ENCODE results near the gene ARHGAP19.

The ARHGAP19 gene

DNA sequence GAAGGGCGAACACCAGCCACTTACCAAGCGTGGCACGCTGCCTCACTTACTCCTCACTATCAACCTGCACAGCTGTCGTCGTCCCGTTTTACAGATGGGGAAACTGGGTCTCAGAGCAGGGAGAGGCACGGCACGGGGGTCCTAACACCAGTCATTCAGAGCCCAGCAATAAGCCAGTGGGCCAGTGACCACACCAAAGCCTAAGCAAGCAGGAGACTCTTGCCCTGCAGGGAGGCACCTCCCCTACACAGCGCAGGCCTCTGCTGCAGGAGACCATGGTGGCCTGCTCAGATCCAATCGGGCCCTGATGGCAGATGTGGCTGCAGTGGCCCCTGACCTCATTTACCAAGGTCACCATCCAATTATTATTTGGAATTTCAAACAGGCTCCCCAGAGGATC is 111.5 kb downstream of the ARHGAP19 start:
- Histone ChIP-seq H3K36me3 (ENCODE audit: insufficient read depth, low read length) (no peaks in the 10 kb centered on the region), H3K4me3 (ENCODE audit: low read depth in 1 of 2, low read length in 2 of 2) (no peak overlapping the region), H3K9ac (ENCODE audit: low read length) (no peak overlapping the region), H3K4me1 (ENCODE audit: insufficient read depth, low read length) (peaks cover 6% of the 10 kb centered on the region), H3K27me3 (ENCODE audit: control insufficient read depth in 1 of 2, insufficient read depth in 2 of 2, low read length in 2 of 2) (peaks cover 6 to 21% of the 10 kb centered on the region in 2 donors), H3K27ac (ENCODE audit: low read depth, low read length) (no peak overlapping the region), H3K9me3 (ENCODE audit: low read length) (no peaks in the 10 kb centered on the region)

DNA sequence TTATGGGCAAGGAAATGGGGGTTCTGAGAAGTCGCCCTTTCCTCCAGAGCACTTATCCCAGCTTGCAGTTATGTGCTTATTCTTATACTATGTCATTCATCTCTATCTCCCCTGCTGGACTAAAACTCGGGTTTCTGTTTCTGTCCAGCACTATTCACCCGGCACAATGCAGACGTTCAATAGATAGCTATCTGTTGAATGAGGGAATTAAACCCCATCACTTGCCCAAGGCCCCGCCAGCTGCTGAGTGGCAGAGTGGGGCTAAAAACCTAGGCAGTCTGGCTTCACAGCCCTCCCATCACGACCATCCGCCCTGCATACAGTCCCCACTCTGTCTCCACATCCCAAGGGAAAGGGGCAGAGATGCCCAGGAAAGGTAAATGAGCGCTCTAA is 112.1 kb downstream of the ARHGAP19 start:
- H3K9ac ChIP-seq (ENCODE audit: low read length): no peak overlapping the region

DNA sequence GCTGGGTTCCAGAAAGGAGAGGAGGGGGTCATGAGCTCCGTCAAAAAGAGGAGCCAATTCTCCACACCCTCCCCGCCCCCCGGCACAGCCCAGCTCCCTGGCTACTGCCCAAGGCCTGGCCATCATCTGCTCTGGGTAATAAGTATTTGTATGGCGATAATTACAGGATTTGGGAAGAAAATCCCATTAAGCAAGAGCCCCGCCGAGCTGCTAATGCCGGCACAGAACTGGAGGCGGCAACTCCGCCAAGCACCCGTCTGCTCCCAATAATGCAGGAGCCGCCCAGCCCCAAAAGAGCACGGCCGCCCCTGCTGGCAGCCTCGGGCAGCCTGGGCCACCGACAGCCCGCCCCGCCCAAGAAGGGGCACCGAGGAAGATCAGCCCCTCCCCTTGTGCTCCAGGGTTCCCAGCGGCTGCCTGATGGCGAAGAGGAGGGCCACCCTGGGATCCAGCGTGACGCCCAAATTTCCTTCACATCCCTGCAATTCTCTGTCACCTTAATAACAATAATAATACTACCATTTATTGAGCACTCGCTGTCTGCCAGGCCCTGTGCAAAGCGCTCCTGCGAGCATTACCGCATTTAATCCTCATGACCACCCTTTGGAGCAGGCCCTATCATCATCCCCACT is 112.6 kb downstream of the ARHGAP19 start:
- Histone ChIP-seq H3K9ac (ENCODE audit: low read length) (no peak overlapping the region), H3K4me1 (ENCODE audit: insufficient read depth, low read length) (peaks cover 6% of the 10 kb centered on the region), H3K36me3 (ENCODE audit: insufficient read depth, low read length) (no peaks in the 10 kb centered on the region), H3K9me3 (ENCODE audit: low read length) (no peaks in the 10 kb centered on the region), H3K27ac (ENCODE audit: low read depth, low read length) (no peak overlapping the region), H3K27me3 (ENCODE audit: control insufficient read depth in 1 of 2, insufficient read depth in 2 of 2, low read length in 2 of 2) (peaks cover 6 to 10% of the 10 kb centered on the region in 2 donors), H3K4me3 (ENCODE audit: low read depth in 1 of 2, low read length in 2 of 2) (no peak overlapping the region)

More for the DNA sequence above, 112.1 kb downstream of the ARHGAP19 start:
- no peak overlapping the region for H3K27ac ChIP-seq (ENCODE audit: low read depth, low read length)
- H3K9me3 ChIP-seq (ENCODE audit: low read length): no peaks in the 10 kb centered on the region
- H3K27me3 ChIP-seq (ENCODE audit: control insufficient read depth in 1 of 2, insufficient read depth in 2 of 2, low read length in 2 of 2): peaks cover 6 to 15% of the 10 kb centered on the region in 2 donors
- no peaks in the 10 kb centered on the region for H3K36me3 ChIP-seq (ENCODE audit: insufficient read depth, low read length)
- H3K4me3 ChIP-seq (ENCODE audit: low read depth in 1 of 2, low read length in 2 of 2): no peak overlapping the region
- peaks cover 6% of the 10 kb centered on the region for H3K4me1 ChIP-seq (ENCODE audit: insufficient read depth, low read length)

DNA sequence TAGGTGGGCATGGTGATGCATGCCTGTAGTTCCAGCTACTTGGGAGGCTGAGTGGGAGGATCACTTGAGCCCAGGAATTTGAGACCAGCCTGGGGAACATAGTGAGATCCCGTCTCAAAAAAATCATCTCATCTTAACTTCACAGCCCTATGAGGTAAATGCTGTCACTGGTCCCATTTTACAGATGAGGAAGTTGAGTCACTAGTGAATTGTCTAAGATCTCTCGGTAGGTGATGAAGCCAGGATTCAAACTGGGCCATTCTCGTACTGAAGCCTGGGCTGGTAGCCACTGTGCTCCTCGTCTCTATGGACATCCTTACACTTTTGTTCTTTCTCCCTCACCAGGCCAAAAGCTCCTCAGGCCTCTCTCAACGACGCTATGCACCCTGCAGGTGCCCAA is 113.1 kb downstream of the ARHGAP19 start:
- H3K9me3 ChIP-seq (ENCODE audit: low read length): no peaks in the 10 kb centered on the region
- H3K4me1 ChIP-seq (ENCODE audit: insufficient read depth, low read length): peaks cover 6% of the 10 kb centered on the region
- H3K4me3 ChIP-seq (ENCODE audit: low read depth in 1 of 2, low read length in 2 of 2): no peak overlapping the region
- no peak overlapping the region for H3K9ac ChIP-seq (ENCODE audit: low read length)
- no peak overlapping the region for H3K27ac ChIP-seq (ENCODE audit: low read depth, low read length)
- H3K27me3 ChIP-seq (ENCODE audit: control insufficient read depth in 1 of 2, insufficient read depth in 2 of 2, low read length in 2 of 2): peaks cover 6% of the 10 kb centered on the region in 2 donors
- no peaks in the 10 kb centered on the region for H3K36me3 ChIP-seq (ENCODE audit: insufficient read depth, low read length)

DNA sequence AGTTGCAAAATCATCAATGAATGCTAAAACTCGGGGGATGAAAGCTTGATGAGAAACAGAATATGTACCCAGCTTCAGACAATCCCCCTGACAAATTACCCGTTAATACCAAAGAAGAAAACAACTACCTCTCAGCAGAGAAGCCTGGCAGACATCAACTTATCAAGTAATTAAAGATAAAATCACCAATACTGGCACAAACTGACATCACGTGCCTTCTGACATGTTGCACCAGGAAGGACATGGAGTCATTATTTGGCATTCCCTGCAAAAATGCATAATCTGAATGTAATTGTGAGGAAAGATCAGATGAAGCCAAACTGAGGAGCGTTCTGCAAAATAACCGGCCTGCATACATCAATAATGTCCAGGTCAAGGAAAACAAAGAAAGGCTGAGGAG is 114.4 kb downstream of the ARHGAP19 start:
- Histone ChIP-seq H3K4me3 (ENCODE audit: low read depth in 1 of 2, low read length in 2 of 2) (no peak overlapping the region), H3K4me1 (ENCODE audit: insufficient read depth, low read length) (peaks cover 6% of the 10 kb centered on the region), H3K27ac (ENCODE audit: low read depth, low read length) (no peak overlapping the region), H3K9me3 (ENCODE audit: low read length) (no peaks in the 10 kb centered on the region), H3K27me3 (ENCODE audit: control insufficient read depth in 1 of 2, insufficient read depth in 2 of 2, low read length in 2 of 2) (peaks cover 6% of the 10 kb centered on the region in 2 donors), H3K36me3 (ENCODE audit: insufficient read depth, low read length) (no peaks in the 10 kb centered on the region), H3K9ac (ENCODE audit: low read length) (no peak overlapping the region)

DNA sequence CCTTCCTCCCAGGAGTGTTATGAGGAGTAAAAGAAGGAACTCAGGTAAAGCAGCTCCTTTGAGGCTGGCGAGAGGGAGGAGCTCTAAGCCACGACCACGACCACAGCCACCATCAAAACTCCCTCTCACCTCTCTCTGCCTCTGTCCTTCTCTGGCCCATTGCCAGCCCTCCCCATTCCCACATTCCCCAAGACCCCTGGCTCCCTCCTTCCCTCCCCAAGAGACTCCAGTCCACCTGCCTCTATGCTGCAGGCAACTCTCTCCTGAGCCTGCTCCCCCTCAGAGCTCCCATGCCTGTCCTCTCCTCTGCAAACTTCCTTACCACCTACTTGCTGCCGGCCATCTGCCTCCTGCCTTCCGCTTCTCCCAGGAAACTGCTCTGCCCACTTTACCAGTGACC is 116.2 kb downstream of the ARHGAP19 start:
- Histone ChIP-seq H3K27ac (ENCODE audit: low read depth, low read length) (no peak overlapping the region), H3K4me1 (ENCODE audit: insufficient read depth, low read length) (peaks cover 6% of the 10 kb centered on the region), H3K36me3 (ENCODE audit: insufficient read depth, low read length) (no peaks in the 10 kb centered on the region), H3K9ac (ENCODE audit: low read length) (no peak overlapping the region), H3K4me3 (ENCODE audit: low read depth in 1 of 2, low read length in 2 of 2) (no peak overlapping the region), H3K27me3 (ENCODE audit: control insufficient read depth in 1 of 2, insufficient read depth in 2 of 2, low read length in 2 of 2) (peaks cover 6% of the 10 kb centered on the region in 2 donors), H3K9me3 (ENCODE audit: low read length) (no peaks in the 10 kb centered on the region)

DNA sequence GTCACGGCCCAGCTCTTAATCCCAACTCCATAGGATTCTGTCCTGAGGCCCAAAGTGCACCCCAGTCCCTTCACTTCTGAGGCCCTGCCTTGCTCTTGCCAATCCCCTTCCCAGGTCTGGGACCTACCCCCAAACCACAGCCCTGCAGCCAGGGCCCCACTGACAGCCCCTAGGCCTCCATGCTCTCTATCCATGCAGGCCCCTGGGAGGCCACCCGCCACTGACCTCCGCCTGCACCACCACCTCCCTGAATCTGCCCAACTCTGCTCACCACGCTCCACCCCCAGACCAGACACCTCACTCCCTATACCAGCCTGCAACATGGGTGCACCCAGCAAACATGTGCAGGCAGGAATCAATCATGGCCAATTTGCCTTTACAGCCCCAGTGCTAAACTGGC is 116.9 kb downstream of the ARHGAP19 start:
- Histone ChIP-seq H3K27me3 (ENCODE audit: control insufficient read depth in 1 of 2, insufficient read depth in 2 of 2, low read length in 2 of 2) (peaks cover 6% of the 10 kb centered on the region in 2 donors), H3K36me3 (ENCODE audit: insufficient read depth, low read length) (no peaks in the 10 kb centered on the region), H3K4me1 (ENCODE audit: insufficient read depth, low read length) (peaks cover 6% of the 10 kb centered on the region), H3K9ac (ENCODE audit: low read length) (no peak overlapping the region), H3K9me3 (ENCODE audit: low read length) (no peaks in the 10 kb centered on the region), H3K27ac (ENCODE audit: low read depth, low read length) (no peak overlapping the region), H3K4me3 (ENCODE audit: low read depth in 1 of 2, low read length in 2 of 2) (no peak overlapping the region)

DNA sequence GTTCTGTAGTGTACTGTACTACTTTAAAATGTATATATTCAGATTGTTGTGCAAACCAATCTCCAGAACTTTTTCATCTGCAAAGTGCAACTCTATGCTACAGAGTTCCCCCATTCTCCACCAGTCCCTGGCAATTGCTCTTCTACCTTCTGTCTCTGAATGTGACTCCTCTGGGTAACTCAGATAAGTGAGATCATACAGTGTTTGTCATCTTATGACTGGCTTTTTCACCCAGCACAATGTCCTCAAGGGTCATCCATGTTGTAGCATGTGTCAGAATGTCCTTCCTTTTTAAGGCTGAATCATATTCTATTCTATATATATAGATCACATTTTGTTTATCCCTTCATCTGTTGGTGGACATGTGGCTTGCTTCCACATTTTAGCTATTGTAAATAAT is 117.5 kb downstream of the ARHGAP19 start:
- peaks cover 4 to 6% of the 10 kb centered on the region in 2 donors for H3K27me3 ChIP-seq (ENCODE audit: control insufficient read depth in 1 of 2, insufficient read depth in 2 of 2, low read length in 2 of 2)
- H3K4me1 ChIP-seq (ENCODE audit: insufficient read depth, low read length): peaks cover 6% of the 10 kb centered on the region
- no peaks in the 10 kb centered on the region for H3K9me3 ChIP-seq (ENCODE audit: low read length)
- H3K36me3 ChIP-seq (ENCODE audit: insufficient read depth, low read length): no peaks in the 10 kb centered on the region
- H3K9ac ChIP-seq (ENCODE audit: low read length): no peak overlapping the region
- H3K4me3 ChIP-seq (ENCODE audit: low read depth in 1 of 2, low read length in 2 of 2): no peak overlapping the region
- no peak overlapping the region for H3K27ac ChIP-seq (ENCODE audit: low read depth, low read length)

DNA sequence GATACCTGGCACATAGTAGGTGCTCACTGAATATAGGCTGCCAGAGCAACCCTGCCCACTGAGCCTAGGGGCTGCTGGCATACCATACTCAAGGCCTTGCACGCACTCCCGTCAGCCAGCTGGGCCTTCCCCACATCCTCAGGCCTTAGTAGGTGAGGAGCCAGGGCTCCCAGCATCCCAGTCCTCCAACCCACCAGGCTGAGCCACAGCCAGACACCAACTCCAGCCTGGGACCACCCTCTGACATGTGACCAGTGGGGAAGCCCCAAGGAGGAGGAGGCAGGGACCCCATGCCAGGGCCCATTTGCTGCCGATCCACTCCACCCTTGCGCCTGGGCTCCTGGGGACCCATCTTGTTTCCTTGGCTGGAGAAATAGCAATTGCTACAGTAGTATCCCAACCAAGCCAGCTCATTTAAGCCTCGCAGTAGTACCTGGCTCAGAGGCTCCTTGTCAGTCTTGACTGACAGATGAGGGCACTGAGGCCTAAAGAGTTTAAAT is 118.1 kb downstream of the ARHGAP19 start:
- no peaks in the 10 kb centered on the region for H3K9me3 ChIP-seq (ENCODE audit: low read length)
- H3K27ac ChIP-seq (ENCODE audit: low read depth, low read length): no peak overlapping the region
- peaks cover 2% of the 10 kb centered on the region for H3K4me1 ChIP-seq (ENCODE audit: insufficient read depth, low read length)
- no peak overlapping the region for H3K9ac ChIP-seq (ENCODE audit: low read length)
- H3K36me3 ChIP-seq (ENCODE audit: insufficient read depth, low read length): no peaks in the 10 kb centered on the region
- H3K27me3 ChIP-seq (ENCODE audit: control insufficient read depth in 1 of 2, insufficient read depth in 2 of 2, low read length in 2 of 2): peaks cover 0 to 6% of the 10 kb centered on the region in 2 donors
- no peak overlapping the region for H3K4me3 ChIP-seq (ENCODE audit: low read depth in 1 of 2, low read length in 2 of 2)

DNA sequence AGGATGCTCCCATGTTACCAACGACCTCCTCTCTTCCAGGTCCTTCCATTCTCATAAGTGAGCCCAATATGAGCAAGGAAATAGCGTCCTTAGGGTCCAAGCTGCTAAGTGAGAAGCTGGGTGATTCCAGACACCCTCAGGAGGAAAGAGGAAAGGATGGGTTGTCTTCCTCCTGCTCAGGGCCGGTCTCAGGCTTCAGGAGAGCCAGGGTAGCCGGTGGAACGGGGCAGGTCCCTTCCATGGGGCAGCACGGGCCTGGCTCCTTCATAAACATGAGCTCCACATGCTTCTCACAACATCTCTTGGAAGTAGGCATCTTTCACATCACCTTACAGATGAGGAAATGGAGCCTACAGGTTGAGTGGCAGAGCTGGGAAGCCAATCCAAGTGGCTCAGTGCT is 119.4 kb downstream of the ARHGAP19 start:
- Histone ChIP-seq H3K9me3 (ENCODE audit: low read length) (no peaks in the 10 kb centered on the region), H3K9ac (ENCODE audit: low read length) (no peak overlapping the region), H3K27ac (ENCODE audit: low read depth, low read length) (no peak overlapping the region), H3K4me1 (ENCODE audit: insufficient read depth, low read length) (no peaks in the 10 kb centered on the region), H3K36me3 (ENCODE audit: insufficient read depth, low read length) (no peaks in the 10 kb centered on the region), H3K27me3 (ENCODE audit: control insufficient read depth in 1 of 2, insufficient read depth in 2 of 2, low read length in 2 of 2) (peaks cover 0 to 3% of the 10 kb centered on the region in 2 donors), H3K4me3 (ENCODE audit: low read depth in 1 of 2, low read length in 2 of 2) (no peak overlapping the region)

All from muscle layer of colon (tissue), 2 donors.